ENCODE results near the gene EIF4EBP2.
A peak's percentile ranks its signal among the peaks of the same experiment; 100 is the strongest.

Gene EIF4EBP2

GRCh38 chr10:70475661-70476060 lies 71.7 kb downstream of the EIF4EBP2 start:
- Histone ChIP-seq H3K27me3 (ENCODE audit: control insufficient read depth in 2 of 2, insufficient read depth in 2 of 2, low read length in 2 of 2) (peaks cover 6 to 11% of the 10 kb centered on the region in 2 donors), H3K27ac (ENCODE audit: low read depth in 2 of 2, low read length in 2 of 2) (no peak overlapping the region), H3K9me3 (ENCODE audit: control insufficient read depth in 2 of 2, low read length in 2 of 2) (no peaks in the 10 kb centered on the region), H3K9ac (ENCODE audit: low read depth in 1 of 2, low read length in 2 of 2) (no peak overlapping the region), H3K4me1 (ENCODE audit: control insufficient read depth in 2 of 2, insufficient read depth in 2 of 2, low read length in 2 of 2) (peaks cover 8 to 11% of the 10 kb centered on the region in 2 donors), H3K36me3 (ENCODE audit: control insufficient read depth in 2 of 2, insufficient read depth in 2 of 2, low read length in 2 of 2) (no peaks in the 10 kb centered on the region), H3K4me3 (ENCODE audit: low read length in 2 of 2) (no peak overlapping the region)

- no peak overlapping the region for H3K27ac ChIP-seq (ENCODE audit: low read depth in 2 of 2, low read length in 2 of 2)
- peaks cover 6 to 11% of the 10 kb centered on the region in 2 donors for H3K27me3 ChIP-seq (ENCODE audit: control insufficient read depth in 2 of 2, insufficient read depth in 2 of 2, low read length in 2 of 2)
- H3K4me1 ChIP-seq (ENCODE audit: control insufficient read depth in 2 of 2, insufficient read depth in 2 of 2, low read length in 2 of 2), result peaks cover 14 to 16% of the 10 kb centered on the region in 2 donors
- H3K9me3 ChIP-seq (ENCODE audit: control insufficient read depth in 2 of 2, low read length in 2 of 2), result no peaks in the 10 kb centered on the region
- H3K36me3 ChIP-seq (ENCODE audit: control insufficient read depth in 2 of 2, insufficient read depth in 2 of 2, low read length in 2 of 2), result no peaks in the 10 kb centered on the region
- H3K9ac ChIP-seq (ENCODE audit: low read depth in 1 of 2, low read length in 2 of 2), result no peak overlapping the region
- H3K4me3 ChIP-seq (ENCODE audit: low read length in 2 of 2), result no peak overlapping the region
These were observed 72.5 kb downstream of the EIF4EBP2 start for GRCh38 chr10:70476249-70477035.

- Histone ChIP-seq H3K9me3 (ENCODE audit: control insufficient read depth in 2 of 2, low read length in 2 of 2) (no peaks in the 10 kb centered on the region), H3K36me3 (ENCODE audit: control insufficient read depth in 2 of 2, insufficient read depth in 2 of 2, low read length in 2 of 2) (no peaks in the 10 kb centered on the region), H3K9ac (ENCODE audit: low read depth in 1 of 2, low read length in 2 of 2) (no peak overlapping the region), H3K27me3 (ENCODE audit: control insufficient read depth in 2 of 2, insufficient read depth in 2 of 2, low read length in 2 of 2) (peaks cover 6 to 11% of the 10 kb centered on the region in 2 donors), H3K27ac (ENCODE audit: low read depth in 2 of 2, low read length in 2 of 2) (no peak overlapping the region), H3K4me1 (ENCODE audit: control insufficient read depth in 2 of 2, insufficient read depth in 2 of 2, low read length in 2 of 2) (peaks cover 16 to 18% of the 10 kb centered on the region in 2 donors), H3K4me3 (ENCODE audit: low read length in 2 of 2) (peak overlapping the region; percentile 52 to 53)
These were observed 73.8 kb downstream of the EIF4EBP2 start for GRCh38 chr10:70477661-70478162.

All from mucosa of rectum (tissue), 2 donors.